Left ventricle myocardium superior (tissue), 1 donor: ENCODE data around the gene HTR3D. TPM values are rescaled to one million over a fixed set of nuclear protein-coding genes. Genes with fewer than 3 reads are reported as not detected.
A peak's percentile ranks its signal among the peaks of the same experiment; 100 is the strongest.
"Not testable (repeated sequence)": the region's sequence is repeated elsewhere in the genome, so short reads cannot be mapped to it uniquely, and the experiment has no call there.

Source experiments
- ATAC-seq: fragments of 200-7000 bp; cut with Tn5 transposase; one replicate; pipeline ENCODE4 v1.9.1; 2020; ENCODE audit warnings: mild to moderate bottlenecking, moderate library complexity
- DNase-seq: peaks from one replicate; pipeline ENCODE4 v3.0.0-alpha.2; 2020
- intact Hi-C: fragments of 100-400 bp; cut with micrococcal nuclease; formaldehyde crosslinking; loops from one replicate; pipeline ENCODE4 v1.11.0; 2022
- long read RNA-seq: library from polyadenylated mRNA; unstranded; transcript quantifications from one replicate; pipeline ENCODE4 v2.0.0, GENCODE V29; 2021
- total RNA-seq: library from RNA; stranded (reverse); fragmentation: NEBNext Ultra II Directional; extraction: Animal tissue kit (Norgen Biotek cat#: 25700); gene quantifications from one replicate; pipeline ENCODE4 v1.2.1, GENCODE V29; 2021
- donor health status: DM: no; HTN: yes; CAD: no; lungs with severe emphysema.

Gene HTR3D
- total RNA-seq, result not detected
- long read RNA-seq, partial matches to known transcripts, result 0 of 1 reads
- long read RNA-seq, other reads (novel, unspliced or antisense), result 1 of 1 reads

GRCh38 chr3:184031187-184031792, at the start of gene HTR3D:
Gene HTR3D (plus strand): TSS chr3:184031742. CDS start chr3:184031742, 0 bp downstream.
- ATAC-seq (no peak), DNase-seq (no peak)
- intact Hi-C loops, result no loop called here

- intact Hi-C loops, result no loop called here
- DNase-seq (no peak), ATAC-seq (no peak)
Measured at GRCh38 chr3:183981990-183982644, 49.4 kb upstream of the HTR3D start.

GRCh38 chr3:183984127-183984740, 47.3 kb upstream of the HTR3D start:
- intact Hi-C loops, result no loop called here
- no peak for ATAC-seq

GRCh38 chr3:183984749-183985729, 46.5 kb upstream of the HTR3D start:
- intact Hi-C loops, result no loop called here

More at GRCh38 chr3:183984127-183984740, 47.3 kb upstream of the HTR3D start:
- DNase-seq, result no peak

GRCh38 chr3:183987000-183987600, 44.4 kb upstream of the HTR3D start:
- peak; percentile 42 for ATAC-seq
- intact Hi-C loops, result no loop called here
- no peak for DNase-seq

More at GRCh38 chr3:183984749-183985729, 46.5 kb upstream of the HTR3D start:
- ATAC-seq, result no peak
- no peak for DNase-seq

- ATAC-seq (no peak), DNase-seq (no peak)
- intact Hi-C loops, result no loop called here
Measured at GRCh38 chr3:183988216-183988790, 43.2 kb upstream of the HTR3D start.

GRCh38 chr3:183991403-183991802, 40.1 kb upstream of the HTR3D start:
- ATAC-seq (no peak), DNase-seq (no peak)
- intact Hi-C loops, result no loop called here

GRCh38 chr3:184001761-184002160, 29.8 kb upstream of the HTR3D start:
- DNase-seq, result no peak
- intact Hi-C loops, result no loop called here

GRCh38 chr3:184002469-184002868, 29.1 kb upstream of the HTR3D start:
- ATAC-seq, result peak; percentile 75
- intact Hi-C loops, result no loop called here

More at GRCh38 chr3:184001761-184002160, 29.8 kb upstream of the HTR3D start:
- no peak for ATAC-seq

GRCh38 chr3:184003187-184003967, 28.2 kb upstream of the HTR3D start:
- intact Hi-C loops, result no loop called here
- no peak for ATAC-seq

More at GRCh38 chr3:184002469-184002868, 29.1 kb upstream of the HTR3D start:
- DNase-seq, result peak; percentile 72

GRCh38 chr3:184004476-184004875, 27.1 kb upstream of the HTR3D start:
- ATAC-seq, result peak; percentile 44
- intact Hi-C loops, result no loop called here
- DNase-seq, result no peak

More at GRCh38 chr3:184003187-184003967, 28.2 kb upstream of the HTR3D start:
- DNase-seq, result no peak

- peak; percentile 79 for ATAC-seq
- DNase-seq, result peak; percentile 77
- intact Hi-C loops, result no loop called here
Measured at GRCh38 chr3:184005941-184006507, 25.5 kb upstream of the HTR3D start.

- intact Hi-C loops, result not testable (repeated sequence)
Measured at GRCh38 chr3:184007143-184007813, 24.3 kb upstream of the HTR3D start.

GRCh38 chr3:184008161-184008560, 23.4 kb upstream of the HTR3D start:
- no peak for DNase-seq
- intact Hi-C loops, result no loop called here
- ATAC-seq, result no peak

More at GRCh38 chr3:184007143-184007813, 24.3 kb upstream of the HTR3D start:
- DNase-seq, ATAC-seq: not testable (repeated sequence)

GRCh38 chr3:184011230-184011876, 20.2 kb upstream of the HTR3D start:
- intact Hi-C loops, result no loop called here

More at GRCh38 chr3:184011230-184011876, 20.2 kb upstream of the HTR3D start:
- DNase-seq (no peak), ATAC-seq (no peak)
